Measurements from ENCODE around the gene TACR3.

DNA sequence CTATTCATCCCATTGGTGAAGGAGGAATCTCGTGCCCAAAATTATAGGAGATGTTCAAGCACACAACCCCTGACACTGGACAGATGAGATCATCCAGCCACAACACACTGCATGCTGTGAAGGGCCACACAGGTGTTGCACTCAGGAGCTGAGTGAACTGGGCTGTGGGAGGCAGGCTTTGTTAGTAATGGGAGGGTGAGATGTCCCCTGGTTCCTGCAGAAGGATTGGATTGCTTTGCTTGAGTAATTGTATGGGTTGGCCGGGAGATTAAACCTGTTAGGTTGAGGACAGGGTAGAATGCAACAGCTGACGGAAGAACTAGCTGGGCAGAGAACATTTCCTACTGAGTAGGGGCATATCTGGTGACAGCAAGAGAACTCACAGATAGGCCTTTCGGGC, 152.2 kb downstream of the TACR3 start:
- no peak for TF ChIP-seq POLR2A (IDR thresholded peaks at IDR 0.05)
- TF ChIP-seq, protein P1, sequence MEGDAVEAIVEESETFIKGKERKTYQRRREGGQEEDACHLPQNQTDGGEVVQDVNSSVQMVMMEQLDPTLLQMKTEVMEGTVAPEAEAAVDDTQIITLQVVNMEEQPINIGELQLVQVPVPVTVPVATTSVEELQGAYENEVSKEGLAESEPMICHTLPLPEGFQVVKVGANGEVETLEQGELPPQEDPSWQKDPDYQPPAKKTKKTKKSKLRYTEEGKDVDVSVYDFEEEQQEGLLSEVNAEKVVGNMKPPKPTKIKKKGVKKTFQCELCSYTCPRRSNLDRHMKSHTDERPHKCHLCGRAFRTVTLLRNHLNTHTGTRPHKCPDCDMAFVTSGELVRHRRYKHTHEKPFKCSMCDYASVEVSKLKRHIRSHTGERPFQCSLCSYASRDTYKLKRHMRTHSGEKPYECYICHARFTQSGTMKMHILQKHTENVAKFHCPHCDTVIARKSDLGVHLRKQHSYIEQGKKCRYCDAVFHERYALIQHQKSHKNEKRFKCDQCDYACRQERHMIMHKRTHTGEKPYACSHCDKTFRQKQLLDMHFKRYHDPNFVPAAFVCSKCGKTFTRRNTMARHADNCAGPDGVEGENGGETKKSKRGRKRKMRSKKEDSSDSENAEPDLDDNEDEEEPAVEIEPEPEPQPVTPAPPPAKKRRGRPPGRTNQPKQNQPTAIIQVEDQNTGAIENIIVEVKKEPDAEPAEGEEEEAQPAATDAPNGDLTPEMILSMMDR (IDR thresholded peaks at IDR 0.05), result no peak
